GM12873 (cell line): ENCODE measurements around the gene TAF9B.

Experiments
- CTCF ChIP-seq: IDR thresholded peaks from 2 replicates; pipeline ENCODE4 v1.5.1; 2012; ENCODE audit warnings: low read depth, mild to moderate bottlenecking, moderate library complexity, low read length, control low read depth; ENCODE audit not compliant: insufficient read depth; ENCODE audit errors: missing control alignments

TAF9B gene

GRCh38 chrX:78105944-78106650, 33.4 kb downstream of the TAF9B start:
- TF ChIP-seq CTCF = no peak

GRCh38 chrX:78104447-78105176, 34.8 kb downstream of the TAF9B start:
- TF ChIP-seq CTCF = no peak

GRCh38 chrX:78103623-78104446, 35.6 kb downstream of the TAF9B start, which contains the start of gene PGK1:
Gene PGK1 (plus strand): TSS chrX:78104248. CDS start chrX:78104341, 93 bp downstream.
- TF ChIP-seq CTCF = no peak

GRCh38 chrX:78103001-78103622, 36.3 kb downstream of the TAF9B start:
- no peak for TF ChIP-seq CTCF

- no peak for TF ChIP-seq CTCF
Observed at GRCh38 chrX:78102091-78102490, 37.4 kb downstream of the TAF9B start.

GRCh38 chrX:78098108-78098507, 41.3 kb downstream of the TAF9B start:
- TF ChIP-seq CTCF = no peak
